ENCODE data around the gene GSTA4.

The GSTA4 gene

GRCh38 chr6:52929321-52930164 lies 65.5 kb downstream of the GSTA4 start:
- TF ChIP-seq CTCF (conservative IDR thresholded peaks at IDR 0.05; ENCODE audit: control insufficient read depth, insufficient read depth, low read depth, low read length) = no peak
- peak; percentile 94 for DNase-seq (ENCODE audit: low read depth)
- H3K4me3 ChIP-seq (ENCODE audit: control insufficient read depth, low read depth, low read length) = no peak overlapping the region

Measured in fibroblast of mammary gland (primary cell).